Neuronal stem cell (in vitro differentiated cells): ENCODE data around the gene CFL2.
A peak's percentile ranks its signal among the peaks of the same experiment; 100 is the strongest.

Source experiments
- DNase-seq: peaks from one replicate; pipeline ENCODE4 v3.0.0-alpha.2; 2013; ENCODE audit warnings: low spot score
- H2AFZ ChIP-seq: one replicate; pipeline ENCODE4 v1.6.1; 2013; ENCODE audit warnings: mild to moderate bottlenecking, low read length, inconsistent platforms
- H2AK5ac ChIP-seq: 2 replicates; pipeline ENCODE4 v1.6.1; 2013; ENCODE audit warnings: low read depth, mild to moderate bottlenecking, inconsistent platforms, low read length, moderate library complexity, mixed read lengths
- H2BK120ac ChIP-seq: 2 replicates; pipeline ENCODE4 v1.6.1; 2013; ENCODE audit warnings: low read depth, mild to moderate bottlenecking, inconsistent platforms, low read length, moderate library complexity, mixed read lengths
- H2BK12ac ChIP-seq: one replicate; pipeline ENCODE4 v1.6.1; 2013; ENCODE audit warnings: low read length, inconsistent platforms
- H2BK15ac ChIP-seq: 2 replicates; pipeline ENCODE4 v1.6.1; 2013; ENCODE audit warnings: mild to moderate bottlenecking, low read length, inconsistent platforms, mixed read lengths
- H2BK5ac ChIP-seq: one replicate; pipeline ENCODE4 v1.6.1; 2013; ENCODE audit warnings: inconsistent platforms, mild to moderate bottlenecking, low read length, moderate library complexity
- H3K14ac ChIP-seq: one replicate; pipeline ENCODE4 v1.6.1; 2013; ENCODE audit warnings: low read length, inconsistent platforms
- H3K18ac ChIP-seq: 2 replicates; pipeline ENCODE4 v1.6.1; 2013; ENCODE audit warnings: low read length, inconsistent platforms
- H3K23ac ChIP-seq: 2 replicates; pipeline ENCODE4 v1.6.1; 2013; ENCODE audit warnings: low read depth, mild to moderate bottlenecking, mixed read lengths, low read length, inconsistent platforms; ENCODE audit not compliant: poor library complexity
- H3K27ac ChIP-seq: replicated peaks from 3 replicates; pipeline ENCODE4 v1.5.1; 2013; ENCODE audit warnings: low read length, inconsistent platforms
- H3K27me3 ChIP-seq, 3 experiments: 2 replicates each; pipeline ENCODE4 v1.6.1; 2013; ENCODE audit warnings: low read length in 3 of 3, mild to moderate bottlenecking in 2 of 3, inconsistent platforms in 1 of 3, low read depth in 1 of 3, mixed read lengths in 1 of 3, moderate library complexity in 1 of 3; ENCODE audit not compliant: control insufficient read depth in 3 of 3, insufficient read depth in 3 of 3
- H3K36me3 ChIP-seq, 2 donors: replicated peaks in 1 of 2; 2 replicates each; pipeline ENCODE4 v1.6.1; 2013; ENCODE audit warnings: low read length in 2 of 2; ENCODE audit not compliant: control insufficient read depth in 2 of 2, insufficient read depth in 2 of 2
- H3K4ac ChIP-seq: 2 replicates; pipeline ENCODE4 v1.6.1; 2013; ENCODE audit warnings: inconsistent platforms, mild to moderate bottlenecking, low read length, moderate library complexity
- H3K4me1 ChIP-seq, 2 donors: 1 replicate in 1 of 2; 2 replicates in 1 of 2; pipeline ENCODE4 v1.6.1; 2013; ENCODE audit warnings: low read length in 2 of 2, low read depth in 1 of 2; ENCODE audit not compliant: control insufficient read depth in 2 of 2, insufficient read depth in 1 of 2
- H3K4me2 ChIP-seq: one replicate; pipeline ENCODE4 v1.6.1; 2013; ENCODE audit warnings: mild to moderate bottlenecking, low read length, inconsistent platforms; ENCODE audit not compliant: insufficient read depth, poor library complexity, severe bottlenecking
- H3K4me3 ChIP-seq, 2 donors: 2 replicates each; pipeline ENCODE4 v1.5.1; 2013; ENCODE audit warnings: low read length in 2 of 2, mild to moderate bottlenecking in 2 of 2, inconsistent platforms in 1 of 2, moderate library complexity in 1 of 2
- H3K79me1 ChIP-seq: one replicate; pipeline ENCODE4 v1.6.1; 2013; ENCODE audit warnings: low read depth, mild to moderate bottlenecking, inconsistent platforms, low read length, moderate library complexity
- H3K9ac ChIP-seq: one replicate; pipeline ENCODE4 v1.6.1; 2013; ENCODE audit warnings: mild to moderate bottlenecking, low read depth, low read length, inconsistent platforms; ENCODE audit not compliant: poor library complexity
- H3K9me3 ChIP-seq, 2 donors: replicated peaks in 1 of 2; 2 replicates each; pipeline versions ENCODE3 to v1.6.1; 2013; ENCODE audit warnings: low read length in 2 of 2, mild to moderate bottlenecking in 2 of 2, inconsistent platforms in 1 of 2, low read depth in 1 of 2, mixed read lengths in 1 of 2, moderate library complexity in 1 of 2; ENCODE audit not compliant: control insufficient read depth in 2 of 2, insufficient read depth in 1 of 2
- H4K8ac ChIP-seq: one replicate; pipeline ENCODE4 v1.6.1; 2013; ENCODE audit warnings: low read depth, mild to moderate bottlenecking, inconsistent platforms, low read length, moderate library complexity
- H4K91ac ChIP-seq: one replicate; pipeline ENCODE4 v1.6.1; 2013; ENCODE audit warnings: low read length, low read depth, mild to moderate bottlenecking, inconsistent platforms; ENCODE audit not compliant: poor library complexity
- WGBS, 2 donors: extraction: QIAGEN DNeasy Blood & Tissue Kit; methylation state at CpG; one replicate each; pipeline ENCODE4 v1.1.7; 2013; ENCODE audit warnings: missing lambda C conversion rate in 2 of 2, mixed read lengths in 1 of 2; ENCODE audit not compliant: insufficient read length in 2 of 2, insufficient replicate concordance in 1 of 2; ENCODE audit errors: extremely low coverage in 2 of 2; 5-methylcytosine and 5-hydroxymethylcytosine counted together

Gene CFL2

GRCh38 chr14:34691206-34691605, 23.2 kb downstream of the CFL2 start:
- H4K8ac ChIP-seq: no peak overlapping the region
- H3K79me1 ChIP-seq: no peaks in the 10 kb centered on the region
- no peak overlapping the region for H3K9ac ChIP-seq
- WGBS, 2 donors: no CpG with 5 or more reads among the region's 4 CpGs
- no peak for DNase-seq
- H2AK5ac ChIP-seq: no peak overlapping the region
- no peak overlapping the region for H3K23ac ChIP-seq
- no peak overlapping the region for H3K4me3 ChIP-seq
- H3K4me2 ChIP-seq: no peak overlapping the region
- H3K18ac ChIP-seq: no peak overlapping the region
- H2BK5ac ChIP-seq: no peak overlapping the region
- no peak overlapping the region for H2BK120ac ChIP-seq
- no peaks in the 10 kb centered on the region for H3K36me3 ChIP-seq
- no peak overlapping the region for H4K91ac ChIP-seq
- no peaks in the 10 kb centered on the region for H3K9me3 ChIP-seq
- H2AFZ ChIP-seq: no peak overlapping the region
- no peak overlapping the region for H2BK12ac ChIP-seq
- H3K4me1 ChIP-seq: no peaks in the 10 kb centered on the region
- no peak overlapping the region for H3K27ac ChIP-seq
- H2BK15ac ChIP-seq: no peak overlapping the region
- H3K14ac ChIP-seq: no peak overlapping the region
- H3K27me3 ChIP-seq: peaks cover 0 to 3% (median 0%) of the 10 kb centered on the region in 3 experiments
- no peak overlapping the region for H3K4ac ChIP-seq

DNA sequence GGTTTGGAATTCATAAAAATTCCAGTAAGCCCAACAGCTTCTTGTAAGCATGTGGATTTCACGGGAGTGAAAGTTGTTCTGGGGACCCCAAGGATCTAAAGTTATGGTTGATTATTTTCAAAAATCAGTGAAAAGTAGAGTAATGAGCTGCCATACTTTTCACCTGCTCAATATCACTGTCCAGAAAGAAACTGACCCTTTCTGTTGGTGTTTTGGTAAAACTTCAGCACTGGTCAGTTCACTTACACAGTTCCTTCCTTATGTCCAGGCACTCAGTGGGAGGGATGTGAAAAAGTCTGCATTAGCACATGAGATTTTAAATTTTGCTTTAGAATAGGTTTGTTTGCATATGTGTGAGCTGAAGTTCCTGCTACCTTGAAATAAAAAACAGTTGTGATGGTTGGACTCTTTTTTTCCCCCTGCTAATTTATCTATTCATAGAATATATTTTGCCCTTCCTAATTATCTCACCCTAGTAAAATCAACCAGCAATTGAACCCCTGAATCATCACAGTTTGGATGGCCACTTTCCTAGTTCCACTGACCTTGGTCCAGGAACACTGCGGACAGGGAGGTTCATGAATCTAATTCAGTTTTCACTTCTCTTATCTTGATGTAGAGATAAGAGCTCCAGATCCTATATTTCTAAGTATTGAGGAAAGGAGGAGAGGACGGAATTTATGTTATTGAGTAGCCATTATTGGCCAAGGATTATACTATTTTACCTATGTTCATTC, 25.8 kb downstream of the CFL2 start:
- no peaks in the 10 kb centered on the region for H3K36me3 ChIP-seq
- H3K4me2 ChIP-seq: no peak overlapping the region
- no peak overlapping the region for H3K23ac ChIP-seq
- no peak overlapping the region for H2BK12ac ChIP-seq
- H3K14ac ChIP-seq: no peak overlapping the region
- no peaks in the 10 kb centered on the region for H3K4me1 ChIP-seq
- H3K4me3 ChIP-seq: no peak overlapping the region
- H2BK120ac ChIP-seq: no peak overlapping the region
- WGBS, 2 donors: no CpG with 5 or more reads among the region's 3 CpGs
- H2BK15ac ChIP-seq: no peak overlapping the region
- no peak overlapping the region for H3K4ac ChIP-seq
- H3K9ac ChIP-seq: no peak overlapping the region
- no peak overlapping the region for H4K91ac ChIP-seq
- H2AFZ ChIP-seq: no peak overlapping the region
- no peak overlapping the region for H2BK5ac ChIP-seq
- H3K27ac ChIP-seq: no peak overlapping the region
- peaks cover 0 to 7% (median 0%) of the 10 kb centered on the region in 3 experiments for H3K27me3 ChIP-seq
- no peaks in the 10 kb centered on the region for H3K79me1 ChIP-seq
- no peak overlapping the region for H4K8ac ChIP-seq
- no peaks in the 10 kb centered on the region for H3K9me3 ChIP-seq
- DNase-seq: no peak
- no peak overlapping the region for H3K18ac ChIP-seq
- H2AK5ac ChIP-seq: no peak overlapping the region

- Histone ChIP-seq H3K14ac (no peak overlapping the region), H3K9ac (no peak overlapping the region), H3K27ac (no peak overlapping the region), H2AK5ac (no peak overlapping the region), H2BK120ac (no peak overlapping the region), H2AFZ (peak overlapping the region; percentile 51), H3K18ac (peak overlapping the region; percentile 49), H3K4me2 (no peak overlapping the region), H4K91ac (no peak overlapping the region), H3K4ac (no peak overlapping the region), H3K23ac (no peak overlapping the region), H2BK15ac (no peak overlapping the region), H4K8ac (no peak overlapping the region), H3K9me3 (no peaks in the 10 kb centered on the region), H3K4me1 (no peaks in the 10 kb centered on the region), H2BK5ac (no peak overlapping the region), H3K27me3 (peaks cover 0 to 11% (median 0%) of the 10 kb centered on the region in 3 experiments), H3K36me3 (no peaks in the 10 kb centered on the region), H3K79me1 (no peaks in the 10 kb centered on the region), H2BK12ac (no peak overlapping the region), H3K4me3 (no peak overlapping the region)
- no peak for DNase-seq
- no CpG with 5 or more reads among the region's 7 CpGs for whole genome bisulfite sequencing, 2 donors
Measured at GRCh38 chr14:34685819-34686428, 28.5 kb downstream of the CFL2 start.

DNA sequence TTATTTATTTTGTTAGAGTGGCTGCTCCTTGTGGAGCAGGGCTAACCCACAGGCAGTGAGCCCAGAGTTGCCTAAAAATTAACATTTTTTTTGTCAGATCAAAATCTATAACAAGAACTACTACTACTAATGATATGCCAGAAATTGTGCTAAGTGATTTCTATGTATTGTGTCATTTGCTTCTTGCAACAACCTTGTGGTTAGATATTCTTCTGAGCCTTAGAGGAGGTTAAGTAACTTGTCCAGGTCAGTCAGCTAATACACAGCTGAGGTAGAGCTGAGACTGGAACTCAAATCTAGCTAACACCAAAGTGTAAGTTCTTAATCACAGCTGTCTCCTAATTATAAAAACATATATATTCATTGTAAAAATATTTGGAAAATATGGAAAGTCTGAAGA, 29.8 kb downstream of the CFL2 start:
- H3K4me2 ChIP-seq: no peak overlapping the region

More for the DNA sequence above, 29.8 kb downstream of the CFL2 start:
- Histone ChIP-seq H3K9me3 (no peaks in the 10 kb centered on the region), H2BK5ac (no peak overlapping the region), H4K91ac (no peak overlapping the region), H2BK15ac (no peak overlapping the region), H2AK5ac (no peak overlapping the region), H3K4me3 (no peak overlapping the region), H2BK120ac (no peak overlapping the region), H3K27ac (no peak overlapping the region), H3K36me3 (no peaks in the 10 kb centered on the region), H3K23ac (no peak overlapping the region), H3K4me1 (no peaks in the 10 kb centered on the region), H3K18ac (no peak overlapping the region), H3K9ac (no peak overlapping the region), H2AFZ (no peak overlapping the region), H4K8ac (no peak overlapping the region), H3K79me1 (no peaks in the 10 kb centered on the region), H3K27me3 (peaks cover 0 to 11% (median 0%) of the 10 kb centered on the region in 3 experiments), H3K4ac (no peak overlapping the region), H3K14ac (no peak overlapping the region), H2BK12ac (no peak overlapping the region)
- no peak for DNase-seq
